Measurements from ENCODE around the gene CHCHD5. TPM values are rescaled to one million over a fixed set of nuclear protein-coding genes. Genes with fewer than 3 reads are reported as not detected.

The CHCHD5 gene
- total RNA-seq = 6.4 and 10.4 TPM in 2 replicates

GRCh38 chr2:112584134-112584890, at the start of gene CHCHD5:
Gene CHCHD5 (plus strand): TSS chr2:112584609. CDS start chr2:112584648, 39 bp downstream.

GRCh38 chr2:112542123-112542983, 42.1 kb upstream of the CHCHD5 start, which contains the start of gene POLR1B:
Gene POLR1B (plus strand): TSS chr2:112542465. CDS start chr2:112542495, 30 bp downstream.

Other genes starting within 250 kb of the CHCHD5 start
- gene RGPD8, start 151.0 kb upstream of the CHCHD5 start, total RNA-seq = 8.7 and 12.4 TPM in 2 replicates
- gene TTL, start 102.5 kb upstream of the CHCHD5 start, total RNA-seq = 35.1 and 37.7 TPM in 2 replicates
- gene POLR1B, start 42.1 kb upstream of the CHCHD5 start, total RNA-seq = 10.9 and 12.5 TPM in 2 replicates
- 50.4 and 77.5 TPM in 2 replicates for gene SLC20A1, start 61.3 kb downstream of the CHCHD5 start, total RNA-seq
- not detected in 2 replicates for gene NT5DC4, start 136.4 kb downstream of the CHCHD5 start, total RNA-seq
- gene CKAP2L, start 180.0 kb downstream of the CHCHD5 start, total RNA-seq = 0.50 and 15.3 TPM in 2 replicates
- gene IL1A, start 199.9 kb downstream of the CHCHD5 start, total RNA-seq = 0.15 and 0.33 TPM in 2 replicates